Midbrain (tissue), 1 donor: Measurements from ENCODE around the gene NCOA1.
"Not testable (repeated sequence)": the region's sequence is repeated elsewhere in the genome, so short reads cannot be mapped to it uniquely, and the experiment has no call there.

ENCODE experiments used
- DNase-seq: peaks from one replicate; lab custom pipeline; 2025; lab: John Stamatoyannopoulos, UW

NCOA1 gene

GRCh38 chr2:24539258-24539657, 48.2 kb downstream of the NCOA1 start:
- no peak for DNase-seq

GRCh38 chr2:24540011-24540477, 49.0 kb downstream of the NCOA1 start:
- no peak for DNase-seq

- no peak for DNase-seq
These were observed 50.6 kb downstream of the NCOA1 start for GRCh38 chr2:24541621-24542020.

GRCh38 chr2:24542269-24542872, 51.3 kb downstream of the NCOA1 start:
- DNase-seq = no peak

- no peak for DNase-seq
These were observed 52.2 kb downstream of the NCOA1 start for GRCh38 chr2:24543252-24543651.

GRCh38 chr2:24544456-24545115, 53.5 kb downstream of the NCOA1 start:
- no peak for DNase-seq

GRCh38 chr2:24546669-24547068, 55.6 kb downstream of the NCOA1 start:
- no peak for DNase-seq

- DNase-seq = no peak
These were observed 57.0 kb downstream of the NCOA1 start for GRCh38 chr2:24548058-24548457.

GRCh38 chr2:24550301-24550700, 59.2 kb downstream of the NCOA1 start:
- DNase-seq = not testable (repeated sequence)

- no peak for DNase-seq
These were observed 60.0 kb downstream of the NCOA1 start for GRCh38 chr2:24551016-24551415.

- no peak for DNase-seq
These were observed 61.8 kb downstream of the NCOA1 start for GRCh38 chr2:24552836-24553235.

- no peak for DNase-seq
These were observed 67.9 kb downstream of the NCOA1 start for GRCh38 chr2:24558781-24559472.

- DNase-seq = peak; percentile 10
These were observed 68.5 kb downstream of the NCOA1 start for GRCh38 chr2:24559473-24560113.

GRCh38 chr2:24565537-24565936, 74.5 kb downstream of the NCOA1 start:
- DNase-seq = no peak

GRCh38 chr2:24566209-24566608, 75.2 kb downstream of the NCOA1 start:
- DNase-seq = no peak

- no peak for DNase-seq
These were observed 75.6 kb downstream of the NCOA1 start for GRCh38 chr2:24566630-24567029.

- no peak for DNase-seq
These were observed 77.5 kb downstream of the NCOA1 start for GRCh38 chr2:24568551-24568950.

- not testable (repeated sequence) for DNase-seq
These were observed 78.5 kb downstream of the NCOA1 start for GRCh38 chr2:24569565-24569964.

GRCh38 chr2:24570225-24570624, 79.2 kb downstream of the NCOA1 start:
- no peak for DNase-seq

GRCh38 chr2:24571828-24572442, 80.9 kb downstream of the NCOA1 start:
- DNase-seq = no peak

GRCh38 chr2:24576146-24576545, 85.1 kb downstream of the NCOA1 start:
- DNase-seq = no peak

- no peak for DNase-seq
These were observed 85.6 kb downstream of the NCOA1 start for GRCh38 chr2:24576617-24577016.
